PC-9 (cell line): ENCODE measurements around the gene IGF2BP1.

Experiments
- EZH2 ChIP-seq: fragments of 200-600 bp; sonication (generic); IDR thresholded peaks from 2 replicates; pipeline ENCODE4 v1.8.0; 2017; ENCODE audit warnings: antibody characterized with exemption, low read depth
- TF ChIP-seq, protein P1 (sequence below): fragments of 200-600 bp; sonication (generic); conservative IDR thresholded peaks from 2 replicates; pipeline ENCODE4 v1.6.1; 2017; ENCODE audit warnings: mixed run types, antibody characterized with exemption, mild to moderate bottlenecking, moderate library complexity

- TF ChIP-seq, protein P1, sequence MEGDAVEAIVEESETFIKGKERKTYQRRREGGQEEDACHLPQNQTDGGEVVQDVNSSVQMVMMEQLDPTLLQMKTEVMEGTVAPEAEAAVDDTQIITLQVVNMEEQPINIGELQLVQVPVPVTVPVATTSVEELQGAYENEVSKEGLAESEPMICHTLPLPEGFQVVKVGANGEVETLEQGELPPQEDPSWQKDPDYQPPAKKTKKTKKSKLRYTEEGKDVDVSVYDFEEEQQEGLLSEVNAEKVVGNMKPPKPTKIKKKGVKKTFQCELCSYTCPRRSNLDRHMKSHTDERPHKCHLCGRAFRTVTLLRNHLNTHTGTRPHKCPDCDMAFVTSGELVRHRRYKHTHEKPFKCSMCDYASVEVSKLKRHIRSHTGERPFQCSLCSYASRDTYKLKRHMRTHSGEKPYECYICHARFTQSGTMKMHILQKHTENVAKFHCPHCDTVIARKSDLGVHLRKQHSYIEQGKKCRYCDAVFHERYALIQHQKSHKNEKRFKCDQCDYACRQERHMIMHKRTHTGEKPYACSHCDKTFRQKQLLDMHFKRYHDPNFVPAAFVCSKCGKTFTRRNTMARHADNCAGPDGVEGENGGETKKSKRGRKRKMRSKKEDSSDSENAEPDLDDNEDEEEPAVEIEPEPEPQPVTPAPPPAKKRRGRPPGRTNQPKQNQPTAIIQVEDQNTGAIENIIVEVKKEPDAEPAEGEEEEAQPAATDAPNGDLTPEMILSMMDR = no peak
- TF ChIP-seq EZH2 = no peak
These were observed 15.6 kb downstream of the IGF2BP1 start for GRCh38 chr17:49012769-49013255.
